K562 (cell line): ENCODE measurements around the gene SDC1.

Experiments used
- CHD1 ChIP-seq: fragments of 200-600 bp; sonication (generic); IDR thresholded peaks from one replicate; pipeline ENCODE4 v1.6.1; 2012; ENCODE audit warnings: mild to moderate bottlenecking, moderate library complexity, low read length, inconsistent platforms
- CHD2 ChIP-seq: IDR thresholded peaks from 2 replicates; pipeline ENCODE4 v1.6.1; 2011; ENCODE audit warnings: low read depth, low read length
- FOXA1 ChIP-seq: fragments of 450-650 bp; IDR thresholded peaks from 2 replicates; pipeline ENCODE4 v1.6.1; 2016; ENCODE audit warnings: mild to moderate bottlenecking, borderline replicate concordance
- RB1 ChIP-seq: fragments of 450-650 bp; IDR thresholded peaks from 2 replicates; pipeline ENCODE4 v1.6.1; 2017; ENCODE audit warnings: low read depth, mild to moderate bottlenecking
- ZKSCAN8 ChIP-seq: fragments of 200-800 bp; sonication (Bioruptor generic); IDR thresholded peaks from 2 replicates; pipeline ENCODE4 v1.6.1; 2016; ENCODE audit warnings: missing genetic modification characterization, missing compliant biosample characterization
- ZNF263 ChIP-seq: sonication (generic); formaldehyde crosslinking; IDR thresholded peaks from 2 replicates; pipeline ENCODE4 v1.8.0; 2022; ENCODE audit warnings: mild to moderate bottlenecking, missing genetic modification reagents, borderline replicate concordance
- TF ChIP-seq, protein P1 (sequence below), 3 experiments: IDR thresholded peaks in 2 of 3; conservative IDR thresholded peaks in 1 of 3; 2 replicates each; pipeline ENCODE4 v1.5.1; 2011 to 2012; ENCODE audit warnings: low read length in 3 of 3, mild to moderate bottlenecking in 3 of 3, control low read depth in 2 of 3, improper control_type of control experiment in 1 of 3, inconsistent platforms in 1 of 3, low read depth in 1 of 3, mixed read lengths in 1 of 3, moderate library complexity in 1 of 3; ENCODE audit not compliant: insufficient read depth in 2 of 3
- TF ChIP-seq, protein P2 (sequence below): sonication (generic); formaldehyde crosslinking; IDR thresholded peaks from 2 replicates; pipeline ENCODE4 v1.8.0; 2022; ENCODE audit warnings: mild to moderate bottlenecking, missing genetic modification reagents

DNA sequence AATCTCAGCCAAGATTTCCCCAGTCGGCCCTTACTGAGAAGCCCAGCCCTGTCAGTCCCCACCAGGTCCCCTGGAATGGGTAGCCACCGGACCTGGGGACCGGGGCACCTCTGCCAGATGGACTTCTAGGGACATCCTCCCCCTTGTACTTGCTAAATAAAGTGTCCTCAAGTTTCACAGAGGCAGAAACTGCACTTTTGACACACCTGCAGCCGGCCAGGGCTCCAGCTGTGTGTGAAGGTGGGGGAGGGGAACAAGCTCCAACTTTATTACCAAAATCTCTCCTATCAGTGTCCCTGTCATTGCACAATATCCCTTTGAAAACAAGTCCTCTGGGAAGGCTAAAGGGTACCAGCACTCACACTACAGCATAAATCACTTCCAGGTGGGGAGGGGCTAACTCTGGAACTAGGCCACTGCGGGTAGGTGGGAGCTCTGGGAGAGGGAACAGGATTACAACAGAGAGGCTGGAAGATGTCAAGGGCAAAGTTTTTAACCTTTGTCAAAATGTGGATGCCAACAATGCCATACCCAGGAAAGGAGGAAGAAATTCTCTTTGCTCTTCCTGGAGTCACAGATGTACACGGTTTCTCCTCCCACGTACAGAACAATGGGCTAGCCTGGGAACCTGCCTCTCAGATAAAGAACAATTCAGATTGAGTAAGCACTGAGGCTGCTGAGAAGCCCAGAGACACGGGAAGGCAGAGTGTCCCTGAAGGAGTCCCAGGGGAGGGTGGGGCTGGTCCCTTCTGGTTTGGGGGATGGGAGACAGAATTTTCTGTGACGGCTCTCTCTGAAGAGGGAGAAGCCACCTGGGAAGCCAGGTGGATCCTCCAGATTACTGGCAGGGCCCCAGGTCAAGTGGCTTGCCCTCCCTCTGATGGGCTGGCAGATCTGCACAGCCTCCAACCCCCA is 11.0 kb downstream of the SDC1 start:
- TF ChIP-seq ZKSCAN8 (no peak), ZNF263 (CRISPR knock-in tag) (no peak), RB1 (no peak), FOXA1 (no peak), CHD2 (no peak), CHD1 (no peak)
- TF ChIP-seq, protein P1, sequence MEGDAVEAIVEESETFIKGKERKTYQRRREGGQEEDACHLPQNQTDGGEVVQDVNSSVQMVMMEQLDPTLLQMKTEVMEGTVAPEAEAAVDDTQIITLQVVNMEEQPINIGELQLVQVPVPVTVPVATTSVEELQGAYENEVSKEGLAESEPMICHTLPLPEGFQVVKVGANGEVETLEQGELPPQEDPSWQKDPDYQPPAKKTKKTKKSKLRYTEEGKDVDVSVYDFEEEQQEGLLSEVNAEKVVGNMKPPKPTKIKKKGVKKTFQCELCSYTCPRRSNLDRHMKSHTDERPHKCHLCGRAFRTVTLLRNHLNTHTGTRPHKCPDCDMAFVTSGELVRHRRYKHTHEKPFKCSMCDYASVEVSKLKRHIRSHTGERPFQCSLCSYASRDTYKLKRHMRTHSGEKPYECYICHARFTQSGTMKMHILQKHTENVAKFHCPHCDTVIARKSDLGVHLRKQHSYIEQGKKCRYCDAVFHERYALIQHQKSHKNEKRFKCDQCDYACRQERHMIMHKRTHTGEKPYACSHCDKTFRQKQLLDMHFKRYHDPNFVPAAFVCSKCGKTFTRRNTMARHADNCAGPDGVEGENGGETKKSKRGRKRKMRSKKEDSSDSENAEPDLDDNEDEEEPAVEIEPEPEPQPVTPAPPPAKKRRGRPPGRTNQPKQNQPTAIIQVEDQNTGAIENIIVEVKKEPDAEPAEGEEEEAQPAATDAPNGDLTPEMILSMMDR (IDR thresholded peaks at IDR 0.05 in 2 of 3, conservative IDR thresholded peaks at IDR 0.05 in 1 of 3; ENCODE audit: insufficient read depth in 2 of 3, low read depth in 1 of 3, low read length in 3 of 3) = no peak
- TF ChIP-seq, protein P2, sequence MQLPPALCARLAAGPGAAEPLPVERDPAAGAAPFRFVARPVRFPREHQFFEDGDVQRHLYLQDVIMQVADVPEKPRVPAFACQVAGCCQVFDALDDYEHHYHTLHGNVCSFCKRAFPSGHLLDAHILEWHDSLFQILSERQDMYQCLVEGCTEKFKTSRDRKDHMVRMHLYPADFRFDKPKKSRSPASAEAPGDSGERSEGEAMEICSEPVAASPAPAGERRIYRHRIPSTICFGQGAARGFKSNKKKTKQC (CRISPR knock-in tag) = no peak
